Suprapubic skin (tissue), 4 donors: ENCODE data around the gene STXBP5. TPM values are rescaled to one million over a fixed set of nuclear protein-coding genes. Genes with fewer than 3 reads are reported as not detected.

Experiments
- DNase-seq, 2 donors: peaks; one replicate each; pipeline ENCODE4 v3.0.0-alpha.2; 2019; ENCODE audit warnings: low spot score in 2 of 2
- H3K27ac ChIP-seq: fragments of 200-600 bp; sonication (generic); one replicate; pipeline ENCODE4 v1.5.1; 2019
- H3K27me3 ChIP-seq: fragments of 200-600 bp; sonication (generic); one replicate; pipeline ENCODE4 v1.5.1; 2019
- H3K36me3 ChIP-seq: fragments of 200-600 bp; sonication (generic); one replicate; pipeline ENCODE4 v1.5.1; 2019
- H3K4me1 ChIP-seq: fragments of 200-600 bp; sonication (generic); one replicate; pipeline ENCODE4 v1.5.1; 2019
- H3K4me3 ChIP-seq: fragments of 200-600 bp; sonication (generic); one replicate; pipeline ENCODE4 v1.5.1; 2019; ENCODE audit warnings: mild to moderate bottlenecking
- H3K9me3 ChIP-seq: fragments of 200-600 bp; sonication (generic); one replicate; pipeline ENCODE4 v1.5.1; 2019
- EP300 ChIP-seq: sonication (generic); formaldehyde crosslinking; IDR thresholded peaks from one replicate; pipeline ENCODE4 v1.6.1; 2017; ENCODE audit warnings: antibody characterized with exemption
- POLR2A ChIP-seq, 2 donors: fragments of 450-650 bp; IDR thresholded peaks; one replicate each; pipeline ENCODE4 v1.6.1; 2017; ENCODE audit warnings: antibody characterized with exemption in 2 of 2, mild to moderate bottlenecking in 2 of 2, moderate library complexity in 2 of 2
- POLR2AphosphoS5 ChIP-seq, 3 donors: sonication (generic); formaldehyde crosslinking; IDR thresholded peaks; one replicate each; pipeline ENCODE4 v1.6.1; 2017; ENCODE audit warnings: antibody characterized with exemption in 3 of 3
- WGBS: methylation state at CpG from one replicate; pipeline ENCODE4 v1.1.5; 2018; 5-methylcytosine and 5-hydroxymethylcytosine counted together
- total RNA-seq, 4 donors: library from RNA; depleted of rRNA; stranded (reverse); fragments of >200 nt; gene quantifications; one replicate each; pipeline ENCODE4 v1.1.0, GENCODE V29; 2016
- TF ChIP-seq, protein P1 (sequence below), 2 donors: fragments of 200-600 bp in 1 of 2; fragments of 450-650 bp in 1 of 2; sonication (generic) in 1 of 2; IDR thresholded peaks; one replicate each; pipeline ENCODE4 v1.5.1; 2016 to 2019; ENCODE audit warnings: antibody characterized with exemption in 2 of 2, mild to moderate bottlenecking in 1 of 2, moderate library complexity in 1 of 2

The STXBP5 gene
- total RNA-seq, 4 donors from 2014 or later: 55.0 to 65.5 (median 60.3) TPM

DNA sequence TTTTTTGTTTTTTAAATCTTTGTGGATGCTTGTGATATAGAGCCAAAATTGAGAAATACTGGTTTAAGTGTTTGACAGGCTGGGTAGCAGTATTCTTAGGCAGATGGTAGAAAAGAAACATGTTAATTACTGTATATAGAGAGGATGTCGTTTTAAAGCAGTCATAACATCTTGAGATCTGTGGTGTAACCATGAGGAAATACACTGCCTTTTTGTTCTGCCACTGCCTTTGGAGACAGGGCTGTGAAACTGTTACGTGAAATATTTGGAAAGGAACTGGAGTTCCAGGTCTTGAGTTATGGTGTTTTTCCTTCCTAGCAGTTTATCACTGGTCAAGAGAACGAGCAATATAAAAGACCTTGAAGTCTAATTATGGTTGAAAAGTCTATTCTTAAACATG lies 19.5 kb downstream of the STXBP5 start:
- 67% methylated on average over 3 of the region's 3 CpGs for WGBS
- Histone ChIP-seq H3K4me3 (no peak overlapping the region), H3K27ac (no peak overlapping the region), H3K9me3 (no peaks in the 10 kb centered on the region), H3K36me3 (peaks cover 3% of the 10 kb centered on the region), H3K27me3 (no peaks in the 10 kb centered on the region), H3K4me1 (no peaks in the 10 kb centered on the region)
- TF ChIP-seq, protein P1, sequence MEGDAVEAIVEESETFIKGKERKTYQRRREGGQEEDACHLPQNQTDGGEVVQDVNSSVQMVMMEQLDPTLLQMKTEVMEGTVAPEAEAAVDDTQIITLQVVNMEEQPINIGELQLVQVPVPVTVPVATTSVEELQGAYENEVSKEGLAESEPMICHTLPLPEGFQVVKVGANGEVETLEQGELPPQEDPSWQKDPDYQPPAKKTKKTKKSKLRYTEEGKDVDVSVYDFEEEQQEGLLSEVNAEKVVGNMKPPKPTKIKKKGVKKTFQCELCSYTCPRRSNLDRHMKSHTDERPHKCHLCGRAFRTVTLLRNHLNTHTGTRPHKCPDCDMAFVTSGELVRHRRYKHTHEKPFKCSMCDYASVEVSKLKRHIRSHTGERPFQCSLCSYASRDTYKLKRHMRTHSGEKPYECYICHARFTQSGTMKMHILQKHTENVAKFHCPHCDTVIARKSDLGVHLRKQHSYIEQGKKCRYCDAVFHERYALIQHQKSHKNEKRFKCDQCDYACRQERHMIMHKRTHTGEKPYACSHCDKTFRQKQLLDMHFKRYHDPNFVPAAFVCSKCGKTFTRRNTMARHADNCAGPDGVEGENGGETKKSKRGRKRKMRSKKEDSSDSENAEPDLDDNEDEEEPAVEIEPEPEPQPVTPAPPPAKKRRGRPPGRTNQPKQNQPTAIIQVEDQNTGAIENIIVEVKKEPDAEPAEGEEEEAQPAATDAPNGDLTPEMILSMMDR (IDR thresholded peaks at IDR 0.05): no peak
- TF ChIP-seq POLR2AphosphoS5 (IDR thresholded peaks at IDR 0.05) (no peak), POLR2A (IDR thresholded peaks at IDR 0.05) (no peak), EP300 (no peak)
- DNase-seq: no peak

DNA sequence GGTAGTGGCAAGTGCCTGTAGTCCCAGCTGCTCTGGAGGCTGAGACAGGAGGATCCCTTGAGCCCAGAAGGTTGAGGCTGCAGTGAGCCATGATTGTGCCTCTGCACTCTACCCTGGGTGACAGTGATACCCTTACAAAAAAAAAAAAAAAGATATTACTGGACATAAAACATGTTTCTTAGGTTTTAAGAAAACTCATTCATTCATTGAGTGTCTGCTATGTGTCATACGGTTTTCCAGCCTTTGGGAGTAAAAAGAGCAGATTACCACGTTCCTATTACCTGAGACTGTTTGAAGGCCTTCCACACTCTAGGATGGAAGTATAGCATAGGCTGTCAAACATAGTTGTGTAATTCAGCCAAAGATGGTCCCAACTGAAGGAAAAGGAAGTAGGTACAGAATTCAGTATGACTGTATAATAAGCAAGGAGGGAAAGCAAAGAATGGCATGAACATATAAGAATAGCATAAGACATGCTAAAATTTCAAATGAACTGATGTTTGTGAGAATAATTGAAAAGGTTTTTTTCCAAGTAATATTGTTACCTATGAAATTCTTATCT lies 22.0 kb downstream of the STXBP5 start:
- no peak overlapping the region for H3K4me3 ChIP-seq
- WGBS: 90% methylated on average over 2 of the region's 2 CpGs
- no peaks in the 10 kb centered on the region for H3K4me1 ChIP-seq
- H3K27ac ChIP-seq: no peak overlapping the region
- TF ChIP-seq, protein P1 (IDR thresholded peaks at IDR 0.05): no peak
- TF ChIP-seq POLR2AphosphoS5 (IDR thresholded peaks at IDR 0.05): no peak
- no peak for TF ChIP-seq POLR2A (IDR thresholded peaks at IDR 0.05)
- no peak for TF ChIP-seq EP300
- DNase-seq: no peak
- H3K27me3 ChIP-seq: no peaks in the 10 kb centered on the region
- H3K36me3 ChIP-seq: peaks cover 3% of the 10 kb centered on the region
- no peaks in the 10 kb centered on the region for H3K9me3 ChIP-seq

- Histone ChIP-seq H3K4me3 (no peak overlapping the region), H3K4me1 (no peaks in the 10 kb centered on the region), H3K36me3 (peaks cover 3% of the 10 kb centered on the region), H3K27me3 (no peaks in the 10 kb centered on the region), H3K27ac (no peak overlapping the region), H3K9me3 (no peaks in the 10 kb centered on the region)
- DNase-seq: no peak
- WGBS: 98% methylated on average over 1 of the region's 1 CpG
- TF ChIP-seq EP300 (no peak), POLR2AphosphoS5 (IDR thresholded peaks at IDR 0.05) (no peak), POLR2A (IDR thresholded peaks at IDR 0.05) (no peak)
- TF ChIP-seq, protein P1 (IDR thresholded peaks at IDR 0.05): no peak
These were observed 22.7 kb downstream of the STXBP5 start for GRCh38 chr6:147226877-147227276.

DNA sequence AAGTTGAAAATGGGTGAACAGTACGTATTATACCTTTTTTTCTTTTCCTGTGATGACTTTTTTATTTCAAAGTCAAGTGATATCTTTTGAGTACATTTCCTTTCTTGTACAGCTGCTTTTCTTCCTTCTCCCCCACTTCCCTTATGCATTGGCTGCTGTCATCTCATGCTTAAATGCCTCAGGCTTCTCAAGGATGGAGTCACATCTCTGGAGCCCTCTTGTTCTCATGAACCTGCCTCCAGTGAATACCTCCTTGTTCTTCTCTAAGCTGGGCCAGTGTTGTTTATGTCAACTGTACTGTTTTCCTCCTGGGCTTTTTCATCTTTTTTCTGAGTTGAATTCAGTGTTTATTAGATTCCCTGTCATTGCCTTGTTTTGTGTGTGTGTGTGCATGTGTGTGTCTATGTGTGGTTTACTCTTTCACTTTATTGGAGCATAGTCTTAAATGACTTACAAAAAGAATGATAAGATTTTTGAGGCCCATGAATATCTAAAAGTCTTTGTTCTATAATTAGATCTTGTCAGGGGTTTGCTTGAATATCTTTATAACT lies 23.6 kb downstream of the STXBP5 start:
- H3K9me3 ChIP-seq: no peaks in the 10 kb centered on the region
- no peaks in the 10 kb centered on the region for H3K4me1 ChIP-seq
- no peak overlapping the region for H3K27ac ChIP-seq
- peaks cover 3% of the 10 kb centered on the region for H3K36me3 ChIP-seq
- WGBS: 79% methylated on average over 1 of the region's 1 CpG
- no peak for TF ChIP-seq POLR2AphosphoS5 (IDR thresholded peaks at IDR 0.05)
- no peak for TF ChIP-seq POLR2A (IDR thresholded peaks at IDR 0.05)
- TF ChIP-seq EP300: no peak
- TF ChIP-seq, protein P1 (IDR thresholded peaks at IDR 0.05): no peak
- no peak for DNase-seq
- H3K27me3 ChIP-seq: no peaks in the 10 kb centered on the region
- H3K4me3 ChIP-seq: no peak overlapping the region

GRCh38 chr6:147231589-147231988 lies 27.4 kb downstream of the STXBP5 start:
- Histone ChIP-seq H3K36me3 (no peaks in the 10 kb centered on the region), H3K9me3 (no peaks in the 10 kb centered on the region), H3K4me3 (no peak overlapping the region), H3K4me1 (no peaks in the 10 kb centered on the region), H3K27me3 (no peaks in the 10 kb centered on the region), H3K27ac (no peak overlapping the region)
- WGBS: 57% methylated on average over 1 of the region's 1 CpG
- TF ChIP-seq, protein P1 (IDR thresholded peaks at IDR 0.05): no peak
- TF ChIP-seq POLR2AphosphoS5 (IDR thresholded peaks at IDR 0.05): no peak
- TF ChIP-seq POLR2A (IDR thresholded peaks at IDR 0.05): no peak
- TF ChIP-seq EP300: no peak
- no peak for DNase-seq
